Hepatic stellate cell (primary cell): ENCODE results near the gene OTX1.
"Not testable (repeated sequence)": the region's sequence is repeated elsewhere in the genome, so short reads cannot be mapped to it uniquely, and the experiment has no call there.

ENCODE experiments used
- DNase-seq: peaks from one replicate; pipeline ENCODE4 v3.0.0; 2011; ENCODE audit warnings: low spot score

OTX1 gene

GRCh38 chr2:63058921-63059792 is 8.5 kb downstream of the OTX1 start:
- DNase-seq, result no peak

DNA sequence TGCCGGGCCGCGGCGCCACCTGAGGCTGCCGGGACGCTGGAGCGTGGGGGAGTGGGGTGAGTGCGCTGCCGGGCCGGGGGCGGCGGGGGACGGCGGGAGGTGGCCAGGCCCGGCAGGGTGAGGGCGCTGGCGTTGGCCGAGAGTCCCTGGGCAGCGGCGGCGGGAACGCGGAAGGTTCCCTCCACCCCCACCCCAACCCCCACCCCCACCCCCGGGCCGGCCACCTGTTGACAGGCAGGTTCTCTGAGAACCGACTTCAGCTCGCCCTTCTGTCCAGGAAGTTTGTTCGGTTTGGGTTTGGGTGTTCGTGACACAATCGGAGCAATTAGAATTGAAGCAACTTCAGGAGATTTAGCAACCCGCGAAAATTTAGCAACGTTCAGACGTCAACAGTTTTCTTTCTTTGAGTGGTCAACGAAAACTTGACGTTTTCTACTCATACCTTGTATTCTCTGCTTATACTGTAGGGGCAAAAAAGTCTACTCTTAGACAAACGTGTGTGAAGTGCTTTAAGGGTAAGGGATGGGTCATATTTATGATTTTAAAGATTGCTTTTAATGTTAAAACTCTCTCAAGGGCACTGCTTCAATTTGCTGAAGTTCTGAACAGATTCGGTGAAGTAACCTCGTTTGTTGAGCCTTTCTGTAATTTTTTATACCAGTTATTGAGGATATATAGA is 9.3 kb downstream of the OTX1 start:
- DNase-seq, result no peak

- no peak for DNase-seq
These were observed 9.9 kb downstream of the OTX1 start for GRCh38 chr2:63060472-63060991.

GRCh38 chr2:63064197-63064596 is 13.6 kb downstream of the OTX1 start:
- DNase-seq, result no peak

GRCh38 chr2:63064661-63065060 is 14.0 kb downstream of the OTX1 start:
- no peak for DNase-seq

DNA sequence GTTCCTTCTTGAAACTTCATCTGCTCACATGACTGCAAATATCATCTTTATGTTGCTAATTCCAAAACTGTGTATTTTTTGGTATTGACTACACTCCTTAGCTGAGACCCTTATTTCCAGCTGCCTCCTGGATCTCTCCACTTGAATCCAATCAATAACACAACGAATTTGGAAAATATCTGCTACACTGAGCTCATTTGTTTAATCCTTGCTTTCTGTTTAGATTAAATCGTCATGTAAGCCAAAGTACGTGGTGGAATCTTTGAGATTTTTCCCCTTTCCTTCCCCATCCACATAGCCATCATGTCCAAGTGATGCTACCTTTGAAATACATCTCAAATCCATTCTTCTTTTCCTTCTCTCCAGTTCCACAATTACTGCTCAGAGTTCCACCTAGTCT is 15.6 kb downstream of the OTX1 start:
- no peak for DNase-seq

DNA sequence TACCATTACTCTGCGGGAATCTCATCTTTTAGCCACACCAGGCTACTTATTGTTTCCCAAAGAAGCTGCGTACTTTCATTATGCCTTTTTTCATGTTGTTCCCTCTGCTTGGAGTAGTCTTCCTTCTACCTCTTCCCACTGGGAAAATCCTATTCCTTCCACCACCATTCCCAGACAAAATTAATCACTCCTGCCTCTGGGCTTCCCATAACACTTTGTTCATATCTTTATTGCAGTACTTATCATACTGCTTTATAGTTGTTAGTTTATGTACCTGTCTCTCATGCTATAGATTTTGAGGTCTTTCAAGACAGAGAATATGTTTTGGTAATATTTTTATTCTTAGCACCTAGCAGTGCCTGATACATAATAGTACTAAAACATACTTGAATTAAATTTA is 16.2 kb downstream of the OTX1 start:
- no peak for DNase-seq

DNA sequence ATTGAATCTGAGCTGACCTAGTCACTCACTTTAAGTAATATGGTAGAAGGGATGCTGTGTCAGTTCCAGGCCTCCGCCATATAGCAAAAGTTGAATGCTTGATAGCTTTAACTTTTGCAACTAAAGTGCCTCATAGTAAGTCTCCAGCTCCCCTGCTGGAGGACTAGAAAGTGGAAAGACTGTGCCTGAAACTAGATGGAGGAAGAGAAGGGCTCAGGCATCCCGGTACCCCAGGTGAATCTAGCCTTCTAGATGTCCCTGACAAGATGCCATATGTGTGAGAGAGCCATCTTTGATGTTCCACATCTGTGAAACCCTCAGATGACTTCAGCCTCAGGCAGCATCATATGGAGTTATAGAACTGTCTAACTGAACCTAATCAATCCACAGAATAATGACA is 21.0 kb downstream of the OTX1 start:
- DNase-seq, result no peak

GRCh38 chr2:63073994-63074393 is 23.4 kb downstream of the OTX1 start:
- no peak for DNase-seq

DNA sequence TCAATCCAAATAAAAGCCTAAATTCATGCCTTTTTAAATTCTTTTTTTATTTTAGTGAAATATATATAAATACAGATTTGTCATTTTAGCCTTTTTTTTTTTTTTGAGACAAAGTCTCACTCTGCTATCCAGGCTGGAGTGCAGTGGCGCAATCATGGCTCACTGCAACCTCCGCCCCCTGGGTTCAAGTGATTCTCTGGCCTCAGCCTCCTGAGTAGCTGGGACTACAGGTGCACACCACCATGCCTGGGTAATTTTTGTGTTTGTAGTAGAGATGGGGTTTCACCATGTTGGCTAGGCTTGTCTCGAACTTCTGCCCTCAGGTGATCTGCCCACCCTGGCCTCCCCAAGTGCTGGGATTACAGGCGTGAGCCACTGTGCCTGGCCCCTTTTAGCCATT is 23.8 kb downstream of the OTX1 start:
- not testable (repeated sequence) for DNase-seq

- DNase-seq, result no peak
These were observed 28.4 kb downstream of the OTX1 start for GRCh38 chr2:63078852-63079606.

DNA sequence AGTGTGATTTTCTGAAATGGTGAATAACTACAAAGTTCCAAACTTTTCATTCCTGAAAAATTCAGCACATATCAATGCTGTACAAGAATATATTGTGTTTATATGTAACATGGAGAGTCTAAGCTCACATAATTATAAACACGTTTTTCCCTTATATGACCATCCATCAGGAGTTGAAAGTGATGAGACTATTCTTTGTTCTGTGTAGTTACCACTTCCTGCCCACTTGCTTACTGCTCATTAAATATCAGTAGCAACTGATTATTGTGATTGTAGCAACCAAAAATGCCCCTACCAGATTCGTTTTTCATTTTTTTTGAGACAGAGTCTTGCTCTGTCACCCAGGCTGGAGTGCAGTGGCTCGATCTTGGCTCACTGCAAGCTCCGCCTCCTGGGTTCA is 30.8 kb downstream of the OTX1 start:
- DNase-seq, result no peak

- no peak for DNase-seq
These were observed 36.1 kb downstream of the OTX1 start for GRCh38 chr2:63086687-63087086.

DNA sequence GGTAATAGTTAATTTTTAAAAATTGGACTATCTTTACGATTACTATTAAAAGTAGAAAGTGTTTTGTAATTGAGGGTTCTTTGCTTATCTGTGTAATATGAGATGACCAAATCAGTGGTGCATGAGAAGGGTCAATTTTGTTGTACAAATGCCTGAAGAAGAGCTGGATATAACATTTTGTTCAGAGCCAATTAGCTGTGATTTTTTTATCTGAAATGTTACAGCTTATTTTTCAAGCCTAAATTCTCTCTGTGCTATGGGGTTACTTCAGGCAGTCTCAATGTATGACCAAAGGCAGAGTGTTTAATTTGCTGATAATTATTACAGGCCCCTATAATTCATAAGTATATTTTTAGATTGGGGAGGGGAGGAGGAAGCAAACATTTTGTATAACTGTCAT is 41.8 kb downstream of the OTX1 start:
- DNase-seq, result no peak

- DNase-seq, result no peak
These were observed 42.2 kb downstream of the OTX1 start for GRCh38 chr2:63092857-63093256.

GRCh38 chr2:63093502-63093901 is 42.9 kb downstream of the OTX1 start:
- DNase-seq, result no peak

DNA sequence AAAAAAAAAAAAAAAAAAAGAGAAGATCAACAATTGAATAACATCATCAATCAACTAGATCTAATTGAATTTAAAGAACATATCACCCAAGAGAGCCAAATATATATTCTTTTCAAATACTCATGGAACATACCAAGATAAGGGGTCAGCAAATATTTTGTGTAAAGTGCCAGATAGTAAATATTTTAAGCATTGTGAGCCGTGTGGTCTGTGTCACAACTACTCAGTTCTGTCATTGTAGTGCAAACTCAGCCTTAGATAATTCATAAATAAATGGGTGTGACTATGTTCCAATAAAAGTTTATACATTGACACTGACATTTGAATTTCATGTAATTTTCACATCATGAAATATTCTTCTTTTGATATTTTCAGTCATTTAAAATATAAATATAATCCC is 45.9 kb downstream of the OTX1 start:
- DNase-seq, result no peak

DNA sequence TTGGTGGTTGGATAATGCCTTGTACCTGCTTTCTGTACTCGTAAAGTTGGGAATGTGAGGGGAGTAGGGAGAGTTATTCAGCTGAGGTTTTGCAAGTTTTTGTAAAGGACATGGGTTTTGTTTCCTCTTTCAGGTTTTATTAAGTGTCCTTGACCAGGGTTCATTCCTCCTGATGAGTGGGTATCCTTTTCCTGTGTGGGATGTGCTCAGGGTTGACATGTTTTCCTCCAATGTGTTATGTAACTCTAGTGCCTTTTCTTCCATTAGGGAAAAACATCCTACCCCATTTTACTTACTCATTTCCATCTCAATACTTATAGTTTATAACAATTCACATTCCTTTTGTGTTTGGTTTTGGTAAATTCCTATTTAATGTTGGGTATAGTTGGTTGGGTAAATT is 48.4 kb downstream of the OTX1 start:
- no peak for DNase-seq

GRCh38 chr2:63101954-63102353 is 51.3 kb downstream of the OTX1 start:
- DNase-seq, result no peak

DNA sequence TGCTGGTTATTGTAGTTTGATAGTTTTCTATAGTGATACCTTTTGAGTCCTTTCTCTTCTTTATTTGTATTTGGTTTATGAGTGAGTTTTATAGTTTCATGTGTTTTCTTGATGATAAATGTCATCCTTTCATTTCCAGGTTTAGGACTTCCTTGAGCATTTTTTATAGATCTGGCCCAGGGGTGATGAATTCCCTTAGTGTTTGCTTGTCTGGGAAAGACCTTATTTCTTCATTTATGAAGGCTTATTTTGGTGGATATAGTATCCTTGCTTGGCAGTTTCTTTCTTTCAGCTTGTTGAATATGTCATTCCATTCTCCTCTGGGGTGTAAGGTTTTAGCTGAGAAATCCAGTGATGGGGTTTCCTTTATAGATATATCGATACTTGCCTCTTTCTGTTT is 53.9 kb downstream of the OTX1 start:
- no peak for DNase-seq
